Heart left ventricle (tissue), 16 donors: ENCODE data around the gene SPART. TPM values are rescaled to one million over a fixed set of nuclear protein-coding genes. Genes with fewer than 3 reads are reported as not detected.

Experiments
- ATAC-seq, 4 donors: fragments of 200-7000 bp; cut with Tn5 transposase; one replicate each; pipeline ENCODE4 v1.9.1; 2020 to 2022; ENCODE audit warnings: moderate library complexity in 4 of 4, mild to moderate bottlenecking in 3 of 4, moderate number of reproducible peaks in 1 of 4
- DNase-seq, 5 donors: peaks; one replicate each; pipeline ENCODE4 v3.0.0-alpha.2; 2020
- H3K27ac ChIP-seq, 12 donors: fragments of 200-600 bp; sonication (generic) in 4 of 12; one replicate each; pipeline versions ENCODE4 v1.5.0 to v1.8.0; 2016 to 2022; ENCODE audit warnings: mild to moderate bottlenecking in 2 of 12
- H3K27me3 ChIP-seq, 9 donors: fragments of 200-600 bp; sonication (generic) in 2 of 9; one replicate each; pipeline versions ENCODE4 v1.5.1 to v1.8.0; 2016 to 2022; ENCODE audit warnings: mild to moderate bottlenecking in 3 of 9
- H3K36me3 ChIP-seq, 9 donors: fragments of 200-600 bp; sonication (generic) in 2 of 9; one replicate each; pipeline versions ENCODE4 v1.5.0 to v1.8.0; 2018 to 2022; ENCODE audit warnings: mild to moderate bottlenecking in 2 of 9
- H3K4me1 ChIP-seq, 12 donors: fragments of 200-600 bp; sonication (generic) in 4 of 12; one replicate each; pipeline versions ENCODE4 v1.5.0 to v1.8.0; 2016 to 2022; ENCODE audit warnings: mild to moderate bottlenecking in 3 of 12
- H3K4me3 ChIP-seq, 12 donors: fragments of 200-600 bp; sonication (generic) in 4 of 12; one replicate each; pipeline versions ENCODE4 v1.5.0 to v1.8.0; 2017 to 2022; ENCODE audit warnings: mild to moderate bottlenecking in 9 of 12, moderate library complexity in 4 of 12
- H3K9me3 ChIP-seq, 12 donors: fragments of 200-600 bp; sonication (generic) in 4 of 12; one replicate each; pipeline versions ENCODE4 v1.5.0 to v1.8.0; 2016 to 2022; ENCODE audit warnings: mild to moderate bottlenecking in 1 of 12
- CTCF ChIP-seq, 12 donors: fragments of 200-600 bp; sonication (generic) in 4 of 12; IDR thresholded peaks; one replicate each; pipeline versions ENCODE4 v1.5.0 to v1.8.0; 2018 to 2022; ENCODE audit warnings: antibody characterized with exemption in 12 of 12, mild to moderate bottlenecking in 5 of 12
- POLR2A ChIP-seq, 2 donors: fragments of 450-650 bp; IDR thresholded peaks; one replicate each; pipeline ENCODE4 v1.6.1; 2017; ENCODE audit warnings: antibody characterized with exemption in 2 of 2, mild to moderate bottlenecking in 2 of 2, moderate library complexity in 2 of 2
- WGBS, 4 donors: extraction: QIAGEN DNeasy Blood & Tissue Kit in 2 of 4; methylation state at CpG; one replicate each; pipeline versions ENCODE4 v1.1.5 to v1.1.7; 2013 to 2018; 5-methylcytosine and 5-hydroxymethylcytosine counted together
- intact Hi-C, 10 donors: fragments of 100-400 bp; cut with DNase I; formaldehyde crosslinking; loops; one replicate each; pipeline versions ENCODE4 v1.11.1 to v1.14.2; 2022
- polyA plus RNA-seq, 2 donors: library from polyadenylated mRNA; stranded (reverse); fragments of 200-250 nt; gene quantifications; one replicate each; pipeline ENCODE4 v1.2.3, GENCODE V29; 2013
- total RNA-seq, 9 donors: library from RNA; depleted of rRNA in 2 of 9; stranded (reverse); fragments of >200 nt in 2 of 9; fragmentation: NEBNext Ultra II Directional in 3 of 9; extraction: Animal tissue kit (Norgen Biotek cat#: 25700) in 3 of 9; gene quantifications; one replicate each; pipeline versions ENCODE4 v1.1.0 to v1.2.4, GENCODE V29; 2016 to 2023
- donor health status: ischemic (EF 13 %, LVEDD 7.1; RV severe dilation, severe dysfunction).
- donor health status: healthy with polysubstance abuse.
- donor health status: DM: no; HTN: yes; CAD: no.
- donor health status: DM: no; HTN: no; CAD: no.
- donor health status: ischemic (EF 25% LVEDD 6.9; RV normal size, moderate dysfunction).
- donor health status: ischemic (EF 25% LVEDD 5.7; RV mildly dilated, moderate dysfunction).
- donor health status: healthy.
- donor health status: DM: yes; HTN: yes; CAD: no.
- donor health status: ischemic (EF 35%, LVEDD 5.7; RV mildly dilated, moderate dysfunction).
- donor health status: nonischemic (EF 11% LVEDD 7.7; RV severe dilation, severe dysfunction).
- donor health status: DM: yes; HTN: yes; CAD: no.
- donor health status: PGD.
- donor health status: ischemic (EF 29% LVEDD 5.4; RV normal size, mild dysfunction).
- donor health status: nonischemic (EF 23%, LVEDD 6.1; RV moderate dilation, normal function).

SPART gene
- total and polyA plus RNA-seq, 11 donors, result 12.5 to 41.5 (median 34.2) TPM

GRCh38 chr13:36288794-36289391 is 57.3 kb downstream of the SPART start:
- Histone ChIP-seq H3K4me3 (no peak overlapping the region), H3K4me1 (no peaks in the 10 kb centered on the region), H3K27me3 (no peaks in the 10 kb centered on the region), H3K27ac (no peak overlapping the region), H3K36me3 (no peaks in the 10 kb centered on the region), H3K9me3 (peaks cover 0 to 18% (median 0%) of the 10 kb centered on the region in 12 donors)
- intact Hi-C loops, result loop anchor here in 5 of 10 donors (5.0 to 10.0 kb wide), 4 partner anchors 53 to 446 kb away; no protein-coding TSS in a partner anchor
- ATAC-seq (no peak), DNase-seq (no peak)
- TF ChIP-seq POLR2A (IDR thresholded peaks at IDR 0.05), result no peak
- TF ChIP-seq CTCF (IDR thresholded peaks at IDR 0.05), result no peak

- TF ChIP-seq POLR2A (IDR thresholded peaks at IDR 0.05) (no peak), CTCF (IDR thresholded peaks at IDR 0.05) (no peak)
- H3K27me3 ChIP-seq, result no peaks in the 10 kb centered on the region
- DNase-seq (no peak), ATAC-seq (no peak)
- intact Hi-C loops, result loop anchor here in 5 of 10 donors (5.0 to 10.0 kb wide), 4 partner anchors 56 to 449 kb away; no protein-coding TSS in a partner anchor
- no peak overlapping the region for H3K27ac ChIP-seq
- H3K4me3 ChIP-seq, result no peak overlapping the region
- 82 to 88% (median 85%) methylated on average over 2 of the region's 2 CpGs for WGBS, 4 donors
- no peaks in the 10 kb centered on the region for H3K36me3 ChIP-seq
- H3K4me1 ChIP-seq, result no peaks in the 10 kb centered on the region
- H3K9me3 ChIP-seq, result peaks cover 0 to 18% (median 0%) of the 10 kb centered on the region in 12 donors
Observed at GRCh38 chr13:36286006-36286405, 60.2 kb downstream of the SPART start.

GRCh38 chr13:36282821-36283432 is 63.3 kb downstream of the SPART start:
- WGBS, 4 donors, result 39 to 43% (median 41%) methylated on average over 6 of the region's 6 CpGs
- Histone ChIP-seq H3K36me3 (no peaks in the 10 kb centered on the region), H3K27ac (no peak overlapping the region), H3K4me1 (no peaks in the 10 kb centered on the region), H3K9me3 (peaks cover 0 to 2% (median 0%) of the 10 kb centered on the region in 12 donors), H3K4me3 (no peak overlapping the region), H3K27me3 (no peaks in the 10 kb centered on the region)
- intact Hi-C loops, result loop anchor here (2.0 to 10.0 kb wide), 6 partner anchors 109 to 454 kb away; no protein-coding TSS in a partner anchor
- peak; percentile 71 to 90 (median 78) for TF ChIP-seq CTCF (IDR thresholded peaks at IDR 0.05)
- no peak for TF ChIP-seq POLR2A (IDR thresholded peaks at IDR 0.05)
- no peak for DNase-seq
- peak in 1 of 4 donors; percentile 36 for ATAC-seq

GRCh38 chr13:36275190-36276002 is 70.8 kb downstream of the SPART start:
- 52 to 64% (median 57%) methylated on average over 3 of the region's 3 CpGs for WGBS, 4 donors
- Histone ChIP-seq H3K4me1 (peaks cover 0 to 3% (median 0%) of the 10 kb centered on the region in 12 donors), H3K9me3 (no peaks in the 10 kb centered on the region), H3K36me3 (no peaks in the 10 kb centered on the region), H3K27me3 (no peaks in the 10 kb centered on the region), H3K27ac (no peak overlapping the region), H3K4me3 (no peak overlapping the region)
- DNase-seq (no peak), ATAC-seq (peak in 3 of 4 donors; percentile 39 to 59 (median 42))
- TF ChIP-seq CTCF (IDR thresholded peaks at IDR 0.05), result peak; percentile 48 to 79 (median 64)
- no peak for TF ChIP-seq POLR2A (IDR thresholded peaks at IDR 0.05)
- intact Hi-C loops, result loop anchor here in 9 of 10 donors (1.0 to 10.0 kb wide), 4 partner anchors 131 to 297 kb away; no protein-coding TSS in a partner anchor
